ENCODE measurements around the gene STAP2.
"Not testable (repeated sequence)": the region's sequence is repeated elsewhere in the genome, so short reads cannot be mapped to it uniquely, and the experiment has no call there.

STAP2 gene

DNA sequence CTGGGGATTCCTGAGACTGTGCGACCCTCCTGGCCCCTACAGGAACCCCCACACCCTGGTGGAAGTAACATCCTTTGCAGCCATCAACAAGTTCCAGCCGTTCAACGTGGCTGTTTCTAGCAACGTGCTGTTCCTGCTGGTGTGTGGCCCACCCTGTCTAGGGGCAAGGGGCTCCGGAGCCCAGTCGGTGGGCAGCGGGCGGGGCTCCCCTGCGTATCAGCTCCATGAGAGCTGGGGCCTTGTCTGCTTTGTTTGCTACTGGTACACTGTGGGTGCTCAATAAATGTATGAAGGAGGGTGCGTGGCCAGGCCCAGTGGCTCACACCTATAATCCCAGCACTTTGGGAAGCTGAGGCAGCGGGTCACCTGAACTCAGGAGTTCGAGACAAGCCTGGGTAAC is 15.7 kb upstream of the STAP2 start:
- DNase-seq (ENCODE audit: low read depth) = no peak
- TF ChIP-seq, protein P1, sequence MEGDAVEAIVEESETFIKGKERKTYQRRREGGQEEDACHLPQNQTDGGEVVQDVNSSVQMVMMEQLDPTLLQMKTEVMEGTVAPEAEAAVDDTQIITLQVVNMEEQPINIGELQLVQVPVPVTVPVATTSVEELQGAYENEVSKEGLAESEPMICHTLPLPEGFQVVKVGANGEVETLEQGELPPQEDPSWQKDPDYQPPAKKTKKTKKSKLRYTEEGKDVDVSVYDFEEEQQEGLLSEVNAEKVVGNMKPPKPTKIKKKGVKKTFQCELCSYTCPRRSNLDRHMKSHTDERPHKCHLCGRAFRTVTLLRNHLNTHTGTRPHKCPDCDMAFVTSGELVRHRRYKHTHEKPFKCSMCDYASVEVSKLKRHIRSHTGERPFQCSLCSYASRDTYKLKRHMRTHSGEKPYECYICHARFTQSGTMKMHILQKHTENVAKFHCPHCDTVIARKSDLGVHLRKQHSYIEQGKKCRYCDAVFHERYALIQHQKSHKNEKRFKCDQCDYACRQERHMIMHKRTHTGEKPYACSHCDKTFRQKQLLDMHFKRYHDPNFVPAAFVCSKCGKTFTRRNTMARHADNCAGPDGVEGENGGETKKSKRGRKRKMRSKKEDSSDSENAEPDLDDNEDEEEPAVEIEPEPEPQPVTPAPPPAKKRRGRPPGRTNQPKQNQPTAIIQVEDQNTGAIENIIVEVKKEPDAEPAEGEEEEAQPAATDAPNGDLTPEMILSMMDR (IDR thresholded peaks at IDR 0.05; ENCODE audit: control insufficient read depth, insufficient read depth, low read depth, low read length, missing control alignments) = no peak
- no peak overlapping the region for H3K4me3 ChIP-seq (ENCODE audit: control insufficient read depth, low read depth, low read length)

DNA sequence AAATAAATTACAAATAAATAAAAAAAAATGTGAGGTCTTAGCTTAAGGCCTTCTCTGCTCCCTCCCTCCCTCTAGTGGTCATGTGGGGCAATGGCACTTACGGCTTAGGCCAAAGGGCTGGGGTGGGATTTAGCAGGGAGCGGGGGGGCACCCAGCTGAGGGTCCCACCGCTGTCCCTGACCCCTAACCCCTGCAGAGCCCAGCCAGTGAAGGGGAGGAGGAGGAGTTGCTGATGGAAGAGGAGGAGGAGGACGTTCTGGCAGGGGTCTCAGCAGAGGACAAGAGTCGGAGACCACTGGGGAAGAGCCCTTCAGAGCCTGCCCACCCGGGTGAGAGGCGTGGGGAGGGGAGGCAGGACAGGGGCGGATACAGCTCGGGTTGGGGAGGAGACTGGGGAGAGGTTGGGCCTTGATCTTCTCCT is 14.1 kb upstream of the STAP2 start:
- H3K4me3 ChIP-seq (ENCODE audit: control insufficient read depth, low read depth, low read length) = no peak overlapping the region
- no peak for DNase-seq (ENCODE audit: low read depth)
- TF ChIP-seq, protein P1 (IDR thresholded peaks at IDR 0.05; ENCODE audit: control insufficient read depth, insufficient read depth, low read depth, low read length, missing control alignments) = peak; percentile 93

DNA sequence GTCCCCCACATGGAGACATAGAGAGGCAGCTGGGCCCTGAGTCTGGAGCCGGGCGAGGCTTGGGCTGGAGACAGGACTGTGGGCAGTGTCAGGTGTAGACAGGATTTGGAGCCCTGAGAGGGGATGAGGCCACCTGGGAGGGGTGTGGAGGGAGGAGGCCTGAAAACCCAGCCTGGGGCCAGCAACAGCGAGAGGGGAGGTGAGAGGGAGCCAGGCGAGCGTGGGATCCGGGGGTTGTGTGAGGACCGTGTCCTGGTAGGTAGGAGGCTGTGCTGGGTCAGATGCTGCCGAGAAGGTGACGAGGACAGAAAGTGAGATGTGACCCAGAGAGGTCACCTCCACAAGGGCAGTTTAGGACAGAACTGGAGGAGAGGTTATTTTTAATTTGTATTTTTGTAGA is 12.1 kb upstream of the STAP2 start:
- TF ChIP-seq, protein P1 (IDR thresholded peaks at IDR 0.05; ENCODE audit: control insufficient read depth, insufficient read depth, low read depth, low read length, missing control alignments) = no peak
- H3K4me3 ChIP-seq (ENCODE audit: control insufficient read depth, low read depth, low read length) = no peak overlapping the region
- DNase-seq (ENCODE audit: low read depth) = no peak

DNA sequence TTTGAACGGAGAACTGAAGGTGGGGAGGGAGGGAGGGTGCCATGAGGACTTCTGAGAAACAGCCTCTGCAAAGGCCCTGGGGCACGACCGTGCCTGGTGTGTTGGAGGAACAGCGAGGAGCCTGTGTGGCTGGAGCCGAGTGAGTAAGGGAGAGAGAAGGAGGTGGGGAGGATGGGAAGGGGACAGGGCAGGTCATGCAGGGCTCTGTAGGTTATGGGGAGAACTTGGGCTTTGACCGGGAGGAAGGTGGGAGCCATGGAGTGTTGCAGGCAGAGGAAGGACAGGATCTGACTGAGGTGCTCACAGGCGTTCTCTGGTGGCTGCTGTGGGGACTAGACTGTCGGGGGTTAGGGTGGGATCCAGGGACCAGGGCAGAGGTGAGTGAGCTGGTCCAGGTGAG is 11.5 kb upstream of the STAP2 start:
- H3K4me3 ChIP-seq (ENCODE audit: control insufficient read depth, low read depth, low read length) = no peak overlapping the region
- TF ChIP-seq, protein P1 (IDR thresholded peaks at IDR 0.05; ENCODE audit: control insufficient read depth, insufficient read depth, low read depth, low read length, missing control alignments) = no peak
- no peak for DNase-seq (ENCODE audit: low read depth)

DNA sequence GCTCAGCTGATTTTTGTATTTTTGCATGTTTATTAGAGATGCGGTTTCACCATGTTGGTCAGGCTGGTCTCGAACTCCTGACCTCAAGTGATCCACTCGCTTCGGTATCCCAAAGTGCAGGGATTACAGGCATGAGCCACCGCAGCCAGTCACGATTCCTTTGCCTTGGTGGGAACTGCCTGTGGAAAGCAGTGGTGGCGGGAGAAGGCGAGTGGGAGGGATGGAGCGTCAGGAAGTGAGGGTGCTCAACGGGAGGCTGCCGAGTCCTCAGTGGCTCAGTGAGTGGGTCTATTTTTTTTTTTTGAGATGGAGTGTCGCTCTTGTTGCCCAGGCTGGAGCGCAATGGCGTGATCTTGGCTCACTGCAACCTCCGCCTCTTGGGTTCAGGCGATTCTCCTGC is 10.6 kb upstream of the STAP2 start:
- DNase-seq (ENCODE audit: low read depth) = not testable (repeated sequence)

DNA sequence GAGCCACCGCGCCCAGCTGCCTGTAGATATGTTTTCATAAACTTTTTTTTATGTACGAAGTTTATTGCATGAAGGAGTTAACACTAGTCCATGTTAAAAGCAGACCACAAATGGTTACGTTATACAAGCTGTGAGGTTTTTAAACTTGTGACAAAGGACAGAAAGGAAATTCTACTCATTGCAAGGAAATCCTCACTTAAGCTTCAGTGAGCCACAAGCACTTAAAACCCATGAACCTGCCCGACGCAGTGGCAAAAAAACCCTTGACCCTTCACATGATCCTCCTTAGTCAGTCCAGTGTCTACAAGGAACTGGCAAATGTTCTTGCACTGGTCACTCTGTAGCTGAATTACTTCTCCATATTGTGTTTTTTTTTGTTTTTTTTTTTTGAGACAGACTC is 8.9 kb upstream of the STAP2 start:
- TF ChIP-seq, protein P1 (IDR thresholded peaks at IDR 0.05; ENCODE audit: control insufficient read depth, insufficient read depth, low read depth, low read length, missing control alignments) = no peak
- no peak overlapping the region for H3K4me3 ChIP-seq (ENCODE audit: control insufficient read depth, low read depth, low read length)
- DNase-seq (ENCODE audit: low read depth) = no peak

More for the DNA sequence above, 10.6 kb upstream of the STAP2 start:
- not testable (repeated sequence) for H3K4me3 ChIP-seq (ENCODE audit: control insufficient read depth, low read depth, low read length)

DNA sequence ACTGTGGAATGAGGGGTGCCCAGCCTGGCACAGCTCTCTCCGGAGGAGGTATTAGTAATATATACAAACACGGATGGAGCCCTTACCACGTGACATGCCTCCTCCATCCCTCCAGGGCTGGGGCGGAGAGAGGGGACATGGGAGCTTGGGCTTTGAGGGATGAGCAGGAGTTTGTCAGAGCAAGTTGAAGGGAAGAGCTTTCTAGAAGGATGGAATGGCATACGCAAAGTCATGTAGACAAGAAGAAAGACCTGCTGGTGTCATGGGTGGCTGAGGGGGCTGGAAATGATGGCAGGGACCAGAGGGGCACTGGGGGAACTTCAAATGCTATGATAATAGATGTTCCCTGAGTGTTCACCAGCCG is 7.4 kb upstream of the STAP2 start:
- TF ChIP-seq, protein P1 (IDR thresholded peaks at IDR 0.05; ENCODE audit: control insufficient read depth, insufficient read depth, low read depth, low read length, missing control alignments) = no peak
- H3K4me3 ChIP-seq (ENCODE audit: control insufficient read depth, low read depth, low read length) = no peak overlapping the region
- no peak for DNase-seq (ENCODE audit: low read depth)
